Uterus (tissue), 2 donors: ENCODE data around the gene IFT22.

Experiments
- CTCF ChIP-seq, 4 experiments: fragments of 200-600 bp in 2 of 4; fragments of 450-650 bp in 2 of 4; sonication (generic) in 2 of 4; IDR thresholded peaks; one replicate each; pipeline ENCODE4 v1.5.1; 2016 to 2019; ENCODE audit warnings: antibody characterized with exemption in 4 of 4, mild to moderate bottlenecking in 2 of 4, moderate library complexity in 1 of 4
- POLR2A ChIP-seq, 2 donors: fragments of 450-650 bp; IDR thresholded peaks; one replicate each; pipeline ENCODE4 v1.6.1; 2016; ENCODE audit warnings: antibody characterized with exemption in 2 of 2, mild to moderate bottlenecking in 1 of 2, moderate library complexity in 1 of 2

DNA sequence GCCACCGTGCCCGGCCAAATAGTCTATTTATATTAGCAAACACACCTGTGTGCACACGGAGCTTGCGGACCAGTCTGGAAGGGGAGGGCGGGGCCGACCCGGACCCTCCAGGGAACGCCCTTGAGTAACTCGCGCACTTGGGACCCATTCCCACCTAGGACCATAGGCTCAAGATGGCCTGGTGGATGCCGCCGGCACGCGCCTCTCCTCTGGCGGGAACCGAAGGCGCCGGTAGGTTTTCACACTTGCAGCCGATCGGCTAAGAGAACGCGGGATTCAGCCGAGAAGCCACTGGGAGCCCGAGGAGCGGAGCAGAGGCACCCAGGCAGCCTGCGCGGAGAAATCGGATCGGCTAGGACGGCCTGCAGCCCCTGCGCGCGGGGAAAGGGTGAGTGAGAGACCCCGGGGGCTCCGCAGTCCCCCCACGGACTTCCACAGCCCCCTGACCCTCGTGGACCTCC, 18.9 kb downstream of the IFT22 start:
- TF ChIP-seq POLR2A (IDR thresholded peaks at IDR 0.05) (no peak), CTCF (IDR thresholded peaks at IDR 0.05) (no peak)
